Measurements from ENCODE around the gene WSCD2.

WSCD2 gene

GRCh38 chr12:108282160-108282559, 153.1 kb downstream of the WSCD2 start:
- no peak overlapping the region for H3K27ac Mint-ChIP-seq (ENCODE audit: low read depth)
- ATAC-seq (replicated peaks; ENCODE audit: extremely low read depth, poor library complexity, severe bottlenecking) (no peak), DNase-seq (ENCODE audit: low spot score in 2 of 2) (no peak)
- H3K9me3 Mint-ChIP-seq: no peaks in the 10 kb centered on the region
- H3K27me3 Mint-ChIP-seq: no peaks in the 10 kb centered on the region
- peaks cover 26% of the 10 kb centered on the region for H3K4me1 Mint-ChIP-seq
- H3K36me3 Mint-ChIP-seq (ENCODE audit: insufficient read depth): peaks cover 2% of the 10 kb centered on the region
- H3K4me3 Mint-ChIP-seq: no peak overlapping the region

- Mint-ChIP-seq H3K4me3 (peak overlapping the region; percentile 29), H3K27me3 (no peaks in the 10 kb centered on the region), H3K4me1 (peaks cover 26% of the 10 kb centered on the region), H3K27ac (ENCODE audit: low read depth) (no peak overlapping the region), H3K9me3 (no peaks in the 10 kb centered on the region), H3K36me3 (ENCODE audit: insufficient read depth) (peaks cover 3% of the 10 kb centered on the region)
- ATAC-seq (replicated peaks; ENCODE audit: extremely low read depth, poor library complexity, severe bottlenecking): no peak
- no peak for DNase-seq (ENCODE audit: low spot score in 2 of 2)
Observed at GRCh38 chr12:108282676-108283075, 153.6 kb downstream of the WSCD2 start.

- Mint-ChIP-seq H3K27ac (ENCODE audit: low read depth) (no peak overlapping the region), H3K4me3 (no peak overlapping the region), H3K27me3 (no peaks in the 10 kb centered on the region), H3K36me3 (ENCODE audit: insufficient read depth) (peaks cover 3% of the 10 kb centered on the region), H3K4me1 (peaks cover 19% of the 10 kb centered on the region), H3K9me3 (no peaks in the 10 kb centered on the region)
- no peak for ATAC-seq (replicated peaks; ENCODE audit: extremely low read depth, poor library complexity, severe bottlenecking)
- DNase-seq (ENCODE audit: low spot score in 2 of 2): no peak
Observed at GRCh38 chr12:108284163-108284562, 155.1 kb downstream of the WSCD2 start.

GRCh38 chr12:108285016-108285415, 155.9 kb downstream of the WSCD2 start:
- no peak overlapping the region for H3K27ac Mint-ChIP-seq (ENCODE audit: low read depth)
- H3K27me3 Mint-ChIP-seq: no peaks in the 10 kb centered on the region
- DNase-seq (ENCODE audit: low spot score in 2 of 2) (no peak), ATAC-seq (replicated peaks; ENCODE audit: extremely low read depth, poor library complexity, severe bottlenecking) (no peak)
- H3K36me3 Mint-ChIP-seq (ENCODE audit: insufficient read depth): peaks cover 3% of the 10 kb centered on the region
- no peak overlapping the region for H3K4me3 Mint-ChIP-seq
- no peaks in the 10 kb centered on the region for H3K9me3 Mint-ChIP-seq
- peaks cover 19% of the 10 kb centered on the region for H3K4me1 Mint-ChIP-seq

- Mint-ChIP-seq H3K4me1 (peaks cover 23% of the 10 kb centered on the region), H3K36me3 (ENCODE audit: insufficient read depth) (peaks cover 8% of the 10 kb centered on the region), H3K4me3 (no peak overlapping the region), H3K9me3 (peaks cover 3% of the 10 kb centered on the region), H3K27ac (ENCODE audit: low read depth) (no peak overlapping the region), H3K27me3 (no peaks in the 10 kb centered on the region)
- DNase-seq (ENCODE audit: low spot score in 2 of 2) (no peak), ATAC-seq (replicated peaks; ENCODE audit: extremely low read depth, poor library complexity, severe bottlenecking) (no peak)
Observed at GRCh38 chr12:108287227-108287626, 158.1 kb downstream of the WSCD2 start.

GRCh38 chr12:108289350-108290161, 160.5 kb downstream of the WSCD2 start:
- H3K27me3 Mint-ChIP-seq: no peaks in the 10 kb centered on the region
- no peak overlapping the region for H3K4me3 Mint-ChIP-seq
- no peak overlapping the region for H3K27ac Mint-ChIP-seq (ENCODE audit: low read depth)
- DNase-seq (ENCODE audit: low spot score in 2 of 2): no peak
- no peak for ATAC-seq (replicated peaks; ENCODE audit: extremely low read depth, poor library complexity, severe bottlenecking)
- H3K4me1 Mint-ChIP-seq: peaks cover 13% of the 10 kb centered on the region
- peaks cover 10% of the 10 kb centered on the region for H3K36me3 Mint-ChIP-seq (ENCODE audit: insufficient read depth)
- peaks cover 6% of the 10 kb centered on the region for H3K9me3 Mint-ChIP-seq

GRCh38 chr12:108295641-108296040, 166.6 kb downstream of the WSCD2 start:
- Mint-ChIP-seq H3K27ac (ENCODE audit: low read depth) (peak overlapping the region; percentile 30), H3K4me3 (no peak overlapping the region), H3K9me3 (peaks cover 6% of the 10 kb centered on the region), H3K27me3 (no peaks in the 10 kb centered on the region), H3K36me3 (ENCODE audit: insufficient read depth) (peaks cover 5% of the 10 kb centered on the region), H3K4me1 (peaks cover 55% of the 10 kb centered on the region)
- DNase-seq (ENCODE audit: low spot score in 2 of 2) (no peak), ATAC-seq (replicated peaks; ENCODE audit: extremely low read depth, poor library complexity, severe bottlenecking) (no peak)

GRCh38 chr12:108296945-108297344, 167.9 kb downstream of the WSCD2 start:
- H3K27me3 Mint-ChIP-seq: no peaks in the 10 kb centered on the region
- ATAC-seq (replicated peaks; ENCODE audit: extremely low read depth, poor library complexity, severe bottlenecking): no peak
- peaks cover 6% of the 10 kb centered on the region for H3K9me3 Mint-ChIP-seq
- no peak overlapping the region for H3K4me3 Mint-ChIP-seq
- peaks cover 62% of the 10 kb centered on the region for H3K4me1 Mint-ChIP-seq
- DNase-seq (ENCODE audit: low spot score in 2 of 2): no peak
- H3K27ac Mint-ChIP-seq (ENCODE audit: low read depth): peak overlapping the region; percentile 35
- peaks cover 9% of the 10 kb centered on the region for H3K36me3 Mint-ChIP-seq (ENCODE audit: insufficient read depth)

- H3K27me3 Mint-ChIP-seq: no peaks in the 10 kb centered on the region
- H3K27ac Mint-ChIP-seq (ENCODE audit: low read depth): peak overlapping the region; percentile 83
- no peak for DNase-seq (ENCODE audit: low spot score in 2 of 2)
- H3K4me1 Mint-ChIP-seq: peaks cover 62% of the 10 kb centered on the region
- H3K36me3 Mint-ChIP-seq (ENCODE audit: insufficient read depth): peaks cover 6% of the 10 kb centered on the region
- ATAC-seq (replicated peaks; ENCODE audit: extremely low read depth, poor library complexity, severe bottlenecking): no peak
- H3K4me3 Mint-ChIP-seq: peak overlapping the region; percentile 4
- peaks cover 1% of the 10 kb centered on the region for H3K9me3 Mint-ChIP-seq
Observed at GRCh38 chr12:108297424-108297823, 168.3 kb downstream of the WSCD2 start.

- H3K9me3 Mint-ChIP-seq: no peaks in the 10 kb centered on the region
- no peak for DNase-seq (ENCODE audit: low spot score in 2 of 2)
- H3K36me3 Mint-ChIP-seq (ENCODE audit: insufficient read depth): peaks cover 4% of the 10 kb centered on the region
- H3K27me3 Mint-ChIP-seq: no peaks in the 10 kb centered on the region
- peaks cover 65% of the 10 kb centered on the region for H3K4me1 Mint-ChIP-seq
- H3K4me3 Mint-ChIP-seq: peak overlapping the region; percentile 12
- peak overlapping the region; percentile 83 for H3K27ac Mint-ChIP-seq (ENCODE audit: low read depth)
- ATAC-seq (replicated peaks; ENCODE audit: extremely low read depth, poor library complexity, severe bottlenecking): no peak
Observed at GRCh38 chr12:108297895-108298760, 169.0 kb downstream of the WSCD2 start.

- Mint-ChIP-seq H3K27ac (ENCODE audit: low read depth) (peak overlapping the region; percentile 83), H3K27me3 (no peaks in the 10 kb centered on the region), H3K36me3 (ENCODE audit: insufficient read depth) (peaks cover 4% of the 10 kb centered on the region), H3K4me3 (no peak overlapping the region), H3K9me3 (no peaks in the 10 kb centered on the region), H3K4me1 (peaks cover 62% of the 10 kb centered on the region)
- no peak for DNase-seq (ENCODE audit: low spot score in 2 of 2)
- no peak for ATAC-seq (replicated peaks; ENCODE audit: extremely low read depth, poor library complexity, severe bottlenecking)
Observed at GRCh38 chr12:108298761-108299275, 169.7 kb downstream of the WSCD2 start.

GRCh38 chr12:108299516-108299915, 170.4 kb downstream of the WSCD2 start:
- peak overlapping the region; percentile 83 for H3K27ac Mint-ChIP-seq (ENCODE audit: low read depth)
- H3K36me3 Mint-ChIP-seq (ENCODE audit: insufficient read depth): peaks cover 4% of the 10 kb centered on the region
- H3K4me1 Mint-ChIP-seq: peaks cover 65% of the 10 kb centered on the region
- H3K27me3 Mint-ChIP-seq: peaks cover 2% of the 10 kb centered on the region
- H3K9me3 Mint-ChIP-seq: no peaks in the 10 kb centered on the region
- no peak overlapping the region for H3K4me3 Mint-ChIP-seq
- no peak for DNase-seq (ENCODE audit: low spot score in 2 of 2)
- ATAC-seq (replicated peaks; ENCODE audit: extremely low read depth, poor library complexity, severe bottlenecking): no peak
